ENCODE measurements around the gene CLEC5A.
"Not testable (repeated sequence)": the region's sequence is repeated elsewhere in the genome, so short reads cannot be mapped to it uniquely, and the experiment has no call there.

CLEC5A gene

GRCh38 chr7:141945356-141945755, 1.4 kb downstream of the CLEC5A start:
- DNase-seq = no peak

GRCh38 chr7:141944811-141945210, 2.0 kb downstream of the CLEC5A start:
- DNase-seq = no peak

DNA sequence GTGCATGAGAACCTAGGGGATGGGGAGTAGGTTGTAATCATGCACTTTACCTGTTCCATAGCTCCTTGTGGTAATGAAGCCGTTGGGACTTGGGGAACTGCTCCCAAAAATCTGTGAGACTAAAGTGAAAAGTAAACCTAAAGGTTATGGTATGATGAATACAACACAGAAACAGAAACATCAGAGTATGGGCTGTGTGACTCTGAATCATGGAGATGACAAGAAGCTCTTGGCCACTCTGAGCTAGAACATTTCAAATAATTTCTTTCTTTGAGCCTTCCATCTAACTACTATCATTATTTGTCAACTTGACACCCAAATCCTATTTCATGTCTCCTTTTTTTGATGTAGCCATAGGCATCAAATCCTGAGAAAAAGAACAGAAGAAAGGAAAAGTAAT, 2.9 kb downstream of the CLEC5A start:
- DNase-seq = no peak

- DNase-seq = no peak
Observed at GRCh38 chr7:141941075-141941474, 5.7 kb downstream of the CLEC5A start.

- DNase-seq = no peak
Observed at GRCh38 chr7:141930211-141930610, 16.6 kb downstream of the CLEC5A start.

GRCh38 chr7:141928845-141929195, 18.0 kb downstream of the CLEC5A start:
- DNase-seq = no peak

DNA sequence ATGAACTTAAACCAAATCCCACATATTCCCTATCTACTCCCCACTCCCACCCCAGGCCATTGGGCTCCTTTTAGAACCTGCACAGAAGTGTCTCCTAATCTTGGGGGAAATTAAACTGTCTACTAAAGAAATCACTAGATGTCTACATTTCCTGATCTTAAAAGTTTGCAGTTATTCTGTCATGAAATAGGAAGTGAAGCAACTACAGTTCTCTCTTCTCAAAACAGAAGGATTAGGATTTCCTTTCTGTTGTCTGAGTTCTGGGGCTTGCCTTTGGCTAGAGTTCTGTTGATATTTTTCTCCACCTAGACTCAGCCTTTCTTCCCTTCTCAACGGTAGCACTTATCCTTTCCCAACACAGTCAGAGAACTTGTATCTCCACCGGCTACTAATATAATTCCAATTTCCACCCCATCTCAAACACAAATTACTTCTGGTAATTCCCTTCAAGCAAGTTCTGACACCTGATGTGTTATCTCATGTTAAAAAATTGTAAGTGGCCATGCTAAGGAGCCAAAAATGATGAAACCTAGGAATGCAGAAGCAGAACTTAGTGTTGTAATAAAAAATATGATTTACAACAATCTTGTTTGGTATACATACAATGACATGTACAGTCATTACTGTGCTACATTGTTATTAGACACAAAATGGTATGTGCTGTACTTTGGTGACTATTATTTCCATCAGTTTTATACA, 18.5 kb downstream of the CLEC5A start:
- no peak for DNase-seq

DNA sequence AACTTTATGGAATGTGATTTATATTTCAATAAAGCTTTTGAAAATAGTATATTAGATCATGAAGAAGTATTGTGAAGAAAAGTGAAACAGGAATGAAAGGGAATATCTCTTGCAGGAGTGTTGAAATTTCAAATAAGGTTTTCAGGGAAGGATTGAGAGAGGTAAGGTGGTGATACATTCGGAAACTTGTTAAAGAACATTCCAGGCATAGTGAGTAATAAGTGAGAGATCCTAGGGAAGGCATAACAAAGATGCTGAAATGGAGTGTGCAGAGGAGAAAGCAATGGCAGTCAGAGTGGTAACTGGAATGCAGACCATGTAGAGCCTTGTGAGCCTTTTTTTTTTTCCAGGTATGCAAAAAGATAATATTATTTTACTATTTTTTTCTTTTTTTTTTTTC, 26.5 kb downstream of the CLEC5A start:
- DNase-seq = no peak

DNA sequence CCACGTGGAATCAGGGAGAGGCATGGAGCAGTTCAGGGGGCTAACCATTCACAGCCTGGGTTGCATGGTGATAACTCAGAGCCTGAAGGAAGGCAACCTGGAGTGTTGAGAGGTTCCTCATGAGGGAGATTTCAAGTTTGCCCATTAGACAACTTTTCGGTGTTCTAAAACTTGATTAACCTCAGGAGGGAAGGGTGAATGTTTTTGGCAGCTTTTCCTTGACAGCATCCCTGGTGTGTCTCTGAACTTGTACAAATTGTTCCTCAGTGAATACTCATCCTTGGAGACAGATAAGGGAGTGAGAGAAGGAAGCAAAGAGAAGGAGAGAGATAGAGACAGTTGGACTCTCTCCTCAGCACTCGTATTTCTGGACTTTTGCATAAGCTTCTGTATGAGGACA, 30.7 kb downstream of the CLEC5A start, which contains the start of gene OR9A4:
TSS of gene OR9A4 (plus strand) at position 301 of the 400 bp plus-strand sequence. CDS start 2,477 bp downstream, outside the sequence.
- DNase-seq = no peak

DNA sequence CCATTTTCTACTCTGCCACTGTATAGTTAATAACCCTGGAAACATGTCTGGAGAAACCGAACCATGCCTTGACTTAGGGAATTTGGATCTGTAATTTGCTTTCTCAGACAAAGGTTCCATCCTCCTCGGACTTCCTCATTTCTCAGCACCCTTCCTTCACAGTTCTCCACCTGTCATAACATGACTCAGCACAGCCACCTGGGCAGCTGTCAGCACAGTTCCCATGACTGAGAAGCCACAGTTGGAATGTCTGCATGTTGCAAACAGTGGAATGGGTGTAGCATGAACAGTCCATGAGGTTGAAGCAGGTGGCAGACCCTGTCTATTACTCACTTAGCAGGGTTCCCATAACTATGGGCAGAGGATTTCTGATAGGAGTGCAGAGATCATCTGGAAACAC, 31.2 kb downstream of the CLEC5A start:
- DNase-seq = no peak

DNA sequence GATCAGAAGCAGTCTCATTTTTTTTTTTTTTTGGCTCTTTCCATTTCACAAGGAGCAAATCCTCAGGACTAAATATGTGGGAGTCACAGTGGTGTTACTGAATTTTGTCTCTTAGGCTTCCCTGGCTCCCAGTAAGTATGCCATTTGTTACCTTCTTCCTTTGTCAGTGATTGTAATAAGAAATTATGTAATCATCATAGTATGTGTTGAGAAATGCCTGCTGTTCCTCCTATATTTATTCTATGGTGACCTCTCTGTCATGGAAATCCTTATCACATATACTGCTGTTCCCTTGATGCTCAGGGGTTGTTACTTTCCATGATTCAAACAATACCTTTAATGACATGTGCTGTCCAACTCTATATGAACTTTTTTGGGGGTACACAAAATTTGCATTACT, 35.4 kb downstream of the CLEC5A start:
- no peak for DNase-seq

DNA sequence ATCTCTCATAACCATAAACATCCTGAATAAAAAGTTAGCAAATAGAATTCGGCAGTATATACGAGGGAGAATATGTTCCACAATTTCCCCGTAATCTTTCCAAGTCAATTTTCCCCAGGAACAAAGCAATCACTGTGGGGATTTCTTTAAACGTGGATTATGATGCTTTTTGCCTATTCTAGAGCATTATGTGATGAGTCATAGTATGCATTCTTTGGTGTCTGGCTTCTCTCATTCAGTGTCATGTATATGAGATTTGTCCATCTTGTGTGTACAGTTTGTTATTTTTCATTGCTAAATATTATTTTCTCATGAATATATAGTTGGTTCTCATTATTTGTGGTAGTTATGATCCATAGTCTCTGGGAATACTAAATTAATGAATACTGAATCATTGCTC, 40.5 kb downstream of the CLEC5A start:
- no peak for DNase-seq

GRCh38 chr7:141899366-141899765, 47.4 kb downstream of the CLEC5A start:
- not testable (repeated sequence) for DNase-seq

GRCh38 chr7:141891336-141891735, 55.4 kb downstream of the CLEC5A start:
- DNase-seq = no peak

GRCh38 chr7:141889321-141889720, 57.5 kb downstream of the CLEC5A start:
- no peak for DNase-seq

DNA sequence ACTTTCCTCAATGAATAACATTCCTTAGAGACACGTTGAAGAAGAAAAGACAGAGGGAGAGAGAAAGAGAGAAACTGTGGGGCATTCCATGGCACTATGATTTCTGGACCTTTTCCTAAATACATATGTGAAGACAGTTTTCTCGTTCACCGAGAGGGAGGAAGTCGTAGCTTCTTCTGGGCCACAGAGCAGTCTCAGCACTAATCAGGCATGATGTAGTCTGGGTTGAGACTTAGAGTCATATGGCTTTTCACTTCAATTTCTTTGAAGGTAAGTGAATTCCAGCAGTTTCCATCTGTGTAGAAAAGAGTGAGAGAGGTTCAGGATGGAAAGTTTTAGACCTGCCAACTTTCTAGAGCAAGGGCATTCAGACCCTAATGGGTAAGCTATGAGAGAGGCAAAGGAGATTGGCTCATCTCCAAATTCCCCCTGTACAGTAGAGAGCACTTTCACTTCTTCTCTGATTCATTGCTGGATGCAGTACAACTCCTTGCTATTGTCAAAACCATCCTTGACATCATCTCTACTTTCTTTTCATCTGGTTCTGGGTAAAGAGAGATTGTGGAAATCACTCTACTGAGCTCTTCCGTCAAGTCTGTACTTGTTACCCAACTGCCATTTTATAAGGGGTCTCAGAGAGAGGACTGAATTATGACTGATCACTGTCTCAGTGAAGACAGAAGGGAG, 62.1 kb downstream of the CLEC5A start:
- DNase-seq = no peak

- DNase-seq = no peak
Observed at GRCh38 chr7:141880960-141881359, 65.8 kb downstream of the CLEC5A start.

DNA sequence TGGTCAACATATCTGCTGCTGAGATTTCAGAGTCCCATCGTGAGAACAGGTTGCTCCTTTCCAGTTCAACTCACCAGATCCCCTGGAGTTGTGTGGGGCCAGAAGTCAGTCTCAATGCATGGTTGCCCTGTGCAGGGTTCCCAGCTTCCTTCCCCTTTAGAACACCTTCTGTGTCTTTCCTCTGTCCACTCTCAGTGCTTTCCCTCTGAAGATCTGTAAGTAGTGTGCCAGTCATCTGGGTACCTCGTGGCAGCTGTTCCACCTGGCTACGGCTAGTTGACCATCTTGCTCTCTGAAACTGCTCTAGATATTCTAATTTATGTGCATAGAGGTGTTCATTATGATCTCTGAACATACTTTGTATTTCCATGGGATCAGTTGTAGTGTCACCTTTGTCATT, 69.4 kb downstream of the CLEC5A start:
- no peak for DNase-seq

Data from NCI-H1930 (cell line).